ENCODE data around the gene TTPAL.

TTPAL gene

GRCh38 chr20:44442298-44443070 is 33.2 kb upstream of the TTPAL start:
- no peak for FAIRE-seq

- no peak for FAIRE-seq
These were observed 29.6 kb upstream of the TTPAL start for GRCh38 chr20:44445742-44446710.

- no peak for FAIRE-seq
These were observed 27.8 kb upstream of the TTPAL start for GRCh38 chr20:44447827-44448419.

- FAIRE-seq: no peak
These were observed 26.7 kb upstream of the TTPAL start for GRCh38 chr20:44448753-44449546.

- FAIRE-seq: no peak
These were observed 25.8 kb upstream of the TTPAL start for GRCh38 chr20:44449864-44450263.

GRCh38 chr20:44450281-44450889 is 25.3 kb upstream of the TTPAL start:
- FAIRE-seq: no peak

- no peak for FAIRE-seq
These were observed 24.7 kb upstream of the TTPAL start for GRCh38 chr20:44450903-44451450.

GRCh38 chr20:44454306-44454963 is 21.2 kb upstream of the TTPAL start:
- FAIRE-seq: no peak

- FAIRE-seq: no peak
These were observed 20.5 kb upstream of the TTPAL start for GRCh38 chr20:44455126-44455525.

GRCh38 chr20:44456611-44457010 is 19.1 kb upstream of the TTPAL start:
- FAIRE-seq: no peak

GRCh38 chr20:44457016-44457415 is 18.7 kb upstream of the TTPAL start:
- no peak for FAIRE-seq

- no peak for FAIRE-seq
These were observed 16.4 kb upstream of the TTPAL start for GRCh38 chr20:44459271-44459670.

- peak; percentile 55 for FAIRE-seq
These were observed 14.9 kb upstream of the TTPAL start for GRCh38 chr20:44460795-44461141.

- no peak for FAIRE-seq
These were observed 14.4 kb upstream of the TTPAL start for GRCh38 chr20:44461142-44461802.

GRCh38 chr20:44461803-44462174 is 13.9 kb upstream of the TTPAL start:
- no peak for FAIRE-seq

GRCh38 chr20:44463466-44463865 is 12.2 kb upstream of the TTPAL start:
- no peak for FAIRE-seq

GRCh38 chr20:44464514-44464913 is 11.2 kb upstream of the TTPAL start:
- no peak for FAIRE-seq

GRCh38 chr20:44465001-44465560 is 10.6 kb upstream of the TTPAL start:
- no peak for FAIRE-seq

- FAIRE-seq: no peak
These were observed 8.3 kb upstream of the TTPAL start for GRCh38 chr20:44467289-44467883.

Measured in A204.1 (cell line).